Transverse colon (tissue), 3 donors: ENCODE data around the gene KRT7.

Experiments used
- EP300 ChIP-seq: sonication (generic); formaldehyde crosslinking; IDR thresholded peaks from one replicate; pipeline ENCODE4 v1.6.1; 2017; ENCODE audit warnings: antibody characterized with exemption, low read depth
- POLR2A ChIP-seq: fragments of 450-650 bp; IDR thresholded peaks from one replicate; pipeline ENCODE4 v1.6.1; 2016; ENCODE audit warnings: antibody characterized with exemption, mild to moderate bottlenecking, moderate library complexity
- TF ChIP-seq, protein P1 (sequence below), 5 experiments: fragments of 200-600 bp in 3 of 5; fragments of 450-650 bp in 2 of 5; sonication (generic) in 3 of 5; IDR thresholded peaks; 1 replicate in 2 of 5; 2 replicates in 3 of 5; pipeline ENCODE4 v1.5.1; 2016 to 2017; ENCODE audit warnings: antibody characterized with exemption in 5 of 5, inconsistent platforms in 3 of 5, mild to moderate bottlenecking in 2 of 5, moderate library complexity in 1 of 5

DNA sequence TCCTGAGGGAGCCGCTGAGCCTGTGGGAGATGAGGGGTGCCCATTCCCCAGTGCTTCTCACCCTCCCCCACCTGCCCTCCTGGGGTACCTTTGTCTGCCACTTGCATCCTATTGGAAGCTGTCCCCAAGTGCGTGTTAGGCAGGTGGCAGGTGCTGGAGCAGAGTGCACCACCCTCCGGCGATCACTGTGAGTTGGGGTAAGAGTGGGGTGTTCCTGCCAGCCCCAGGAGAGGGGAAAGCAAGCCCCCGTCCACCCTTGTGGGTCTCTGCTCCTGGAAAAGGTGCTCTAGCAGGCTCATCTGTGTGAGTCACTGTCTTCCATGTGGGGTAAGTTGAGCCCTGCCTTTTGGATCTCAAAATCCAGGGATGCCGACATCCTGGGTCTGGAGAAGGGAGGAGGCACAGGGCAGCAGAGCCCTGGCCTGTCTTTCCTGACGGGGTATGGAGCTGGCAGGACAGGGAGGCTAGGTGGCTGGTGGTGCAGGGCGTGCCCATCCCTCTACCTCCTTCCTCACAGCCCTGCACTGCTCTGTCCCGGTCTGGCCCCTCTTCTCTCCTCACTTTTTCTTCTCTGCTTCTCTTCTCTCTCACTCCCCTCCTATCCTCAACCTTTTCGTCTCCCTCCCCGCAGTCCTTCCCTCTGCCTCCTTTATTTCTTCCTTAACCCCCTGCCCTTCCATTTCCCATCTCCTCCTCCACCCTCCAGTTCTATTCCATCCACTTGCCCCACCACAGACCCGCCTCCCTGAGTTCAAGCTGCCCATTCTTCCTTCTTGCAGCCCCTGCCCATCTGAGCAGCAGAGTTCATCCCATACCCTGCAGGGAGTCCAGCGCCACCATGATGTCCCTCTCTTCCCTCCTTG lies 20.1 kb upstream of the KRT7 start:
- TF ChIP-seq POLR2A (no peak), EP300 (no peak)
- TF ChIP-seq, protein P1, sequence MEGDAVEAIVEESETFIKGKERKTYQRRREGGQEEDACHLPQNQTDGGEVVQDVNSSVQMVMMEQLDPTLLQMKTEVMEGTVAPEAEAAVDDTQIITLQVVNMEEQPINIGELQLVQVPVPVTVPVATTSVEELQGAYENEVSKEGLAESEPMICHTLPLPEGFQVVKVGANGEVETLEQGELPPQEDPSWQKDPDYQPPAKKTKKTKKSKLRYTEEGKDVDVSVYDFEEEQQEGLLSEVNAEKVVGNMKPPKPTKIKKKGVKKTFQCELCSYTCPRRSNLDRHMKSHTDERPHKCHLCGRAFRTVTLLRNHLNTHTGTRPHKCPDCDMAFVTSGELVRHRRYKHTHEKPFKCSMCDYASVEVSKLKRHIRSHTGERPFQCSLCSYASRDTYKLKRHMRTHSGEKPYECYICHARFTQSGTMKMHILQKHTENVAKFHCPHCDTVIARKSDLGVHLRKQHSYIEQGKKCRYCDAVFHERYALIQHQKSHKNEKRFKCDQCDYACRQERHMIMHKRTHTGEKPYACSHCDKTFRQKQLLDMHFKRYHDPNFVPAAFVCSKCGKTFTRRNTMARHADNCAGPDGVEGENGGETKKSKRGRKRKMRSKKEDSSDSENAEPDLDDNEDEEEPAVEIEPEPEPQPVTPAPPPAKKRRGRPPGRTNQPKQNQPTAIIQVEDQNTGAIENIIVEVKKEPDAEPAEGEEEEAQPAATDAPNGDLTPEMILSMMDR (IDR thresholded peaks at IDR 0.05): no peak
